Measurements from ENCODE around the gene IRS2.

Gene IRS2

DNA sequence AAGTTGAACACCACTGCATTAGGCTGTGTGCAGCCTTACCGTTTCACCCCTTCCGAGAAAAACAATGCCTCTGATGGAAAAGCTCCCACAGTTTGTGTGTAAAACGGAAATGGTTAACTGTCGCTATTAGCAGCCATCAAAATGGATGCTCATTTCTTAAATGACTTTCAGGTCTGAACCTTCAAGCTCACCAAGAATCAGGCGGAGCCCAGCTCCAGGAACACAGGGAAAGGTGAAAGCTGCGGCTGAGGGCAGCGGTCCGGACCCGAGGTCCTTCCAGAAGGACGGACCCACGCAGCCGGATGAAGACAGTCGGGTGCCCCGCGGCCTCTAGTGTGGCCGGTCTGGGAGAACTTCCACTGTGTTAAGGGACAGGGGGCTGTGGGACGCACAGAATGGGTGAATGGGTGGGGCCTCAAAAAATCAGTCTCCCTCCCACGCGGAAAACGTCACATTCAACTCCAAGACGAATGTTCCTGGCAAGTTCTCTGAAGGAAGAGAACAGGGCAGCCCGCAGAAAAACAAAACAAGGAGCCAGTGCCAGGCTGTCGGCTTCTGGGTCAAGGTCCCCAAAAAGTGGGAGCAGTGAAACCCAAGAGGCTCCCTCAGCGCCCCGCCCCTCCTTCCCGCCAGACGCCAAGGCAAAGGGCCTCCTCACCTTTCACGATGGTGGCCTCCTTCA, 4.9 kb downstream of the IRS2 start:
- no peak for DNase-seq (ENCODE audit: low spot score)

DNA sequence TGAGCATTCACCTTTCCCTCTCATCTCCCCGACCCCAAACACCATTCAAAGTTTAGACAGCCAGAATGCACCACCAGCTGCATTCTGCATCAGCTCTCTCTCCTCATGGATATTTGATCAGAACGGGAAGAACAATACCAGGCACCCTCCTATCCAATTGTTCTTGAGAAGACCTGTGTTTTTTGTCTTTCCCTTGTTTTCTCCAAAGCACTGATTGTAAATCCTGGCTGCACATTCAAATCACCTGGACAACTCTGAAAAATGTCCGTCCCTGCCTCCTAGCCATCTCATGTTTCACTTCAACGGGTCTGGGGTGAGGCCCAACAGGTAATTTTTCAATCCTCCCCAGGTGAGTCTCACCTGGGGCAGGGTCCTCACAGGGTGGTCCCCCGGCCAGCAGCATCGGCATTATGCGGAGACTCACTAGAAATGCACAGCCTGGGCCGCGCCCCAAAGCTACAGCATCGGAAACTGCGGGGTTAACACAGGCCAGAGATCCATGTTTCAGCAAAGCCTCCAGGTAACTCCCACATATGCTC, 5.5 kb downstream of the IRS2 start:
- no peak for DNase-seq (ENCODE audit: low spot score)

DNA sequence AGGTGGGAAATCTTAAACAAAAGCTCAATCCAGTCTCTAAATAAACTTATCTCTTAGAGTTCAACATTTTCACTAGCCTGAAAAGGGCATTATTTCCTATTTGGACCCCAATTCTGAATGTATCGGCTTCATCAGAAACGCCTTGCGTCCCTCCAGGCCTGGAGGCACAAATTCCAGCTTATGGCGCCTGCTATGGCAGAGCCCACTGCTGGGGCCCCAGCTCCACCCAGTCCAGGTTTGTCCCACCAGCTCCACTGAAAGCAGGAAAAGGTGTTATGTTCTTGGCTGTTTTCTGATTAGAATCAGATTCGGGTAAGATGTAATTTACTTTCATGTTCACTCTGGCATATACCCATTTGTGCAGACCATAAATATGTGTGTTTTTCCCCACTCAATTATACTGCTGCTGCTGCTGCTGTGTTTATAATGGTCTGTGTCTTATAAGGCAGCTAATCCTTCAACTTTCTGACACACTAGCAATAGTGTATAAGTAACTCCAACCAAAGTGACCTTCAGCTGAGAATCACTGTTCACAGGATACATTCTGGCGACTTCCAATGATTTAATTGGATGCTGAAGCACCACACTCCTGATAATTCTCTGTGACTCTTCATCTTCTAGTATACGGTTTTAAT, 6.4 kb downstream of the IRS2 start:
- DNase-seq (ENCODE audit: low spot score): no peak

DNA sequence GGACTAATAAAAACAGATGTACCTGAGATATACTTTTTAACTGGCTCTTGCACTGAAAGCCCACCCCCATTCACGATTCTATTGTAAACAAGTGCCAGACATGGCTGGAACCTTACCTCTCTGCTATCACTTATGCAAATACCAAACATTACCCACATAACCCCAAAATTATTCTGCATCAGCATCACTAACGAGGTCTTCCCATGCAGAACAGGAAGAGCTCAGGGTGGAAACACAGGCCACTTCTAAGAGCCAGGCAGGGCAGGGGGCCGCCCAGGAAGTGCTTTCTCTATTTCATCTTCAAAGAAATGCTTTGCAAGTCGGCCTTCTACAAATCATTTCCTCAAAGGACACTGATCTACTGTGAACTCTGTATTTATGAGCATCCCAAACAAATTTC, 7.3 kb downstream of the IRS2 start:
- no peak for DNase-seq (ENCODE audit: low spot score)

DNA sequence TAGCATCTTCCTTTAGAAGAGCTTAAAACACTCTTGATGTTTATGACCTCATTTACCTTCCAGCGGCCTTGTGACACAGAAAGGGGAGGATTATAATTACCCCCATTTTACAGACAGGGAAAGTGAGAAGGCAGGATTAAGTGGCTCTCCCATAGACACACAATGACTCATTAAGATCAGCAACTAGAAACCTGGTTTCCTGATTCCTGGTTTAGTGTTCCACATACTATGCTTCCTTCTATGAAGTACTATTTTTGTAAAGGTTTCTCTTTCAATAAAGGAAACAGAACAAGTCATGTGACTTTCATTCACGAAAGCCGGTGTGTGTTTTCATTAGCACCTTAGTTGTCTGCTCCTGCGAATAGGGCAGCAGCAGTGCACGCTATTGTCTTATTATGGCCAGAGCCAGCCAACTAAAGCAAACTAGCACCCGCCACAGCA, 8.3 kb downstream of the IRS2 start:
- no peak for DNase-seq (ENCODE audit: low spot score)

DNA sequence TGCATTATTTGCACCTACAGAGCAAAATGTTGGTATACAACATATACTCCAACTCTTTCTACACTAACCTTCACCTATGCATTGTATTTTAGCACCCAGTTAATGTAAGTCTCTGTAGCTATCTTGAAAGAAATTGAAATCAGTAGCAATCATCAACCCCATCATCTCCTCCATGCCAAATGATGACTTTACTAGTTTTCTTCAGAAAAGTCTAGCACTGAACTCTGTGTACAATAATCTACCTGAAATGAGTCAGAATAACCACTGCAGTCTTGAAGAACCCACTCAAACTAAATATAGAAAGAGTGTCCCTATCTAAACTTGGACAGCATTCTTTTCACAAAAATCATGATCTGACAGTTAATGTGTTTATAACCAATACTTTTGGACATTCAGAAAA, 9.8 kb downstream of the IRS2 start:
- DNase-seq (ENCODE audit: low spot score): no peak

DNA sequence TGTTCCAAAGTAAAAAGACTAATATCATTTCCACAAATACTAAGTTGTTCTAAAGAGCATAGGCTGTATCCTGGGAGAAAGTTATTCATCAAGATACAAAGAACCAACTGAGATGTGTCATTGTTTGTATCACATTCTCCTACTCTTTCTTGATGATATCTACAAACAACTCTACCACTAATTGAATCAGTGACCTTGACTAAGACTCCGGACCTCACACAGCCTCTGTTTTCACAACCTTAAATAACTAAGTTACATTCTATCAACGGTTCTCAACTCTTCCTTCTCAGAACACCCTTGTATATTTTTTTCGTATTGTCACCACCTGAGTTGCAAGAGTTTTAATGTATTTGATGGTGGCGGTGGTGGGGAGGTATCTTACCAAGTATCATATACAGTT, 12.6 kb downstream of the IRS2 start:
- no peak for DNase-seq (ENCODE audit: low spot score)

DNA sequence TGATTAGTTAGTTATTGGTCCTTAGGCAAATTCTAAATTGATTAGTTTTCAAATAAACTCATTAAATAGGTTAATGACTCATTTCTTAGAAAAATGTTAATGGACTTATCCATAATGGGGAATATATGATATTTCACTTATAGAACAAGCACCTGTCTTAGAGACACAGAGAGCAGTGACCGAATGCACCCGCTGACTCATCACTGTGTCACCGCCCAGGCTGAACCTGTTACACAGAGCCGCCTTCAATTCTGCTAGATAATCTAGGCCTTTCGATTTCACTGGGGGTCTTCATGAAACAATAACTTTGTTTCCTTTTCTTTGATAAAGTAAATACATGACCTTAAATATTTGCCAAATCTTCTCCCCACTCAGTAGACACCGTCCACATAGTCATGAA, 13.1 kb downstream of the IRS2 start:
- no peak for DNase-seq (ENCODE audit: low spot score)

DNA sequence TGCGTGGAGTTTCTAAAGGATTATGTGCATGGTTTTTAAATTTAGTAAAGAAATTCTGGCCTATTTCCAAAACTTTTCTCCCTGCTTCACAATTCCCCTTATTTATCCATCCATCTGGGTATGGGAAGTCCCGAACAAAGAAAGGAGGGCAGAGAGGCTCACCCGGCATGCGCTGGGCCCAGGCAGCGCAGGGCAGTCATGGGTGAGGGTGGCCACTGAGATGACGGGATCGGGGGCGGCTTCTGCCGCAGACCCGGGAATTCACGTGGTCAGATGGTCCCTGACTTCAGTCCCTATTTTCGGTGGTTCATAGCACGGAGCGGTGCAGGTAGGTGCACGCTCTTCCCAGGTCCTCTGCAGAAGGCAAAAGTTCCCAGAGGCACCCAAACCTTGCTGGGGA, 14.5 kb downstream of the IRS2 start:
- no peak for DNase-seq (ENCODE audit: low spot score)

DNA sequence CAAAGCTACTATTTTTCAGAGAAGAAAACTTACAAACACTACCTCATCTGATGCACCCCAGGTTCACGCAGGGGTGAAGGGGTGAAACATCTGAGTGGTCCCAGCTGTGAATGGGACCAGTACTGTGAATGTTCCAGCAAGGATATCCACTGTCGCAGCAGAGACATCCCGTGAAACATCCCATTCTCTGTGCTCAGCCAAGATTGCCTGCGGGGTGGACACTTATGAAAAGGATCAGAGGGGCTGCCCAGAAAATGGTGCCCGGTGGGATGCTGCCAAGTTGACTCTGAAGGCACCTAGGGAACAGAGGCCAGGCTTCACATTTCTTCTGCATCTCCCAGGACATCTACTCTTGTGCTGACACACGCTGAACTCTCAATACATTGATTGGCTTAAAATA, 15.9 kb downstream of the IRS2 start:
- DNase-seq (ENCODE audit: low spot score): no peak

DNA sequence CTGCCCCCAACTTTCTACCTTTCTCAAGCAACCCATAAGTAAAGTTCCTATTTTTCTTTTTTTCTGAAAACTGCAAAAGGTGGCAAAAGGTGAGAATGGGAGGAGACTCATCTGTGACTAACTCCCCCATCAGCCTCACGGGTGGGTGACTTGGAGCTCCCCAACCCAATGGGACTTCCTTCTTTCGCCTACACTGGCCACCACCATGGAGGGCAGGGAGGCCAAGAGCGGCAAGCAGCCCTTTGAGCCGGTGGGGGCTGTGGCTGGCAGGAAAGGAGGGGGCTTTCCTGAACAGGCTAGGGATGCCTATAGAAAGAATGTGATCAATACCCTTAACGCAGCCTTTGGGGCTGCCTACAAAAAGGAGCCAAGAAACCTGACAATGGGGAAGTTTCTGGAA, 16.5 kb downstream of the IRS2 start:
- no peak for DNase-seq (ENCODE audit: low spot score)

DNA sequence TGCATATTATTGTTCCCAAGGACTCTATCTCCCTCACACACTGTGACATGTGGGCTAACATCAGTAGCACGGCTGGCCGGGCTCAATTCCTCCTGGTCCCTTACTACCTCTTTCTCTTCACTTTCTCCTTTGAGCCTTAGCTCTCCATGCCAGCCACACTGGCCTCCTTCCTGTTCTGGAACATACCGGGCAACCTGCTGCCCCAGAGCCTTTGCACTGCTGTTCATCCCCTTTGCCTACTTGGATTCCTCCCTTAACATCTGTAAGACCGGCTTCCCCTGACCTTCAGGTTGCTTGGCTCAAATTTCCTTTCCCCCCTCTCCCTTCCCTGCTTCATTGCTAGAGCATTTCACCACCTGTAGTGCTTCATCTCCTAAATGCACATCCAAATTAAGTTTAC, 17.1 kb downstream of the IRS2 start:
- no peak for DNase-seq (ENCODE audit: low spot score)

DNA sequence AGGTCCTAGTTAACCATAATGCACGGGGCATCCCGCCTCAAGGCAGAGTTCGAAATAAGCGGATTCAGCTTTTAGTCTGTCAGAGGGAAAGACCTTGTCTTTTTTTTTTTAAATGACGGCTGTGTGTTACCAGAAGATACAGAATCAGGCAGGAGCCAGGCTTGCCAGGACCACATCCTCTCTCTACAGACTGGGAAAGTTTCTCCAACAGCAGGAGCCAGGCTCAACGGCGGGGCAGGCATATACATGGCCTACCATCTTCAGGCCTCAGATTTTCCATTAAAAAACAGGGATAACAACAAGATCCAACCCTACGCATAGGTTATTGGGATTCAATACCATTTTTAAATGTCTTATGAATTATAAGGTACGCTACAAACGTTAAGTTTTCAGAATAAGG, 17.8 kb downstream of the IRS2 start:
- no peak for DNase-seq (ENCODE audit: low spot score)

DNA sequence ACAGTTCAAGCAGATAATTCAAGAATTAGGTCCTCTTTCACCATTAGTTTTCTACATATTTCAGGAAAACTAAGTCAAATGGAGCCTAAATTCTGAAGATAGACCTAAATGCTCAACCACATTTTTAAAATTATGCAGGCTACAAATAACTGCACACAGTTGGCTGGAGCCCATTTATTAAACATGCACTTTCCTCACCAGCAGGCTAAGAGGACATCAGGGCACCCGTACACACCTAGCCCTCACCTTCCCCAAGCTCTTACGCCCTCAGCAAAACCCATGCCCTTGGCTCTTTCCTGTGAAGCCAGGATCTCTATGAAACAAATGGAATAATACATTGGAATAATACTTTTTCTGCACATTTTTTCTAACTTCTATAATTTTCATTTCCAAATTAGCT, 18.2 kb downstream of the IRS2 start:
- no peak for DNase-seq (ENCODE audit: low spot score)

DNA sequence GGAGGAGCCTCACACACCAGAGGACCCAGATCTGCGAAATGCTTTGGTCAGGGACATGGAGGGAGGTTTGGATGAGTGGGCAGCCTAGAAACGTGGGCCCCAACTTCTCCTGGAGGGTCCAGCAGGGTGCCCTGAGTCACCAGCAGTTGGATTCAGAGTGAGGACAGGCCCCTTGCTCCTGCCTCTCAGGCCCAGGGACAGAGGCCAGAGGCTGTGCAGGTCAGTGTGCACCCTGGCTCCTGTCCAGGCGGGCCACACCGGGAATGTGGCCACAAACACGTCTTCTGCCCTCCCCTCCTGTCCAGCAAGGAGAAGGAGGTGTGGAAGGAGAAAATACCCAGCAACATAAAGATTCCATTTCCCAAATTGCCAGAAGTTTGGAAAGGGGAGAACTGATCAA, 19.4 kb downstream of the IRS2 start:
- DNase-seq (ENCODE audit: low spot score): no peak

DNA sequence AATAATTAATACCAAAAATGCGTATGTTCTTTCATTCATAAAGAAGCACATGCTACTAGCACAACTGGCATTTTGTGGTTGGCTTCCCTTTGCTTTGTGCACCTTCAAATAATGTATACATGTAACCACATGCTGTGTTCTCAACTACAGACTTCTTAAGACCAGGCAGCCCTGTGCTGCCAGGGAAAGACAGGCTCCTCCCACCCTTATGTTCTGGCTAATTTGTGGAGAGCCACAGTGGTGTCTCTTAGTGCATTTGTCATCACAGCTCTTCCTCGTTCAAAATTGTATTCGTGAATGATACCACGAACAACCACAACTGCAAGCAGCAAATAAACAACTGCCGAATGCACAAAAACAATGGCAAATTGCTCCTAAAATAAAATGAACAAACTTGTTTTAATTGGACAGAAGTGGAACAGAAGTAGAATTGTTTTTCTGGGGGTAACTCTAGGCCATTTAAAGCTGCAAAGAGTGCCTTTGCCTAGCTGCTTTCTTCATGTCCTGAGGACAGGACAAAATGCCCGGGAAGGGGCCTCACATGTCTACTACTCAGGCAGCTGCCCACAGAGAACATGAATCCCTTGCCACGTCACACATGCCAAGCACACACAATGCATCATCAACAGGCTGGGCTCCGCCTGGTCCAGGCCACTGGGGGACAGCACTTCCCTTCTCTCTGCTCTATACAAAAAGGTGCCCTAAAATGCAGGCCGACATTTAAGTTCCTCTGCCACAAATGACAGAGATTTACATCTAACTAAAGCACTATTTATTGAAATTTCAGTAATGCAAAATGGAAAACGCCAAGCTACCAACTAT, 21.7 kb downstream of the IRS2 start:
- DNase-seq (ENCODE audit: low spot score): no peak

DNA sequence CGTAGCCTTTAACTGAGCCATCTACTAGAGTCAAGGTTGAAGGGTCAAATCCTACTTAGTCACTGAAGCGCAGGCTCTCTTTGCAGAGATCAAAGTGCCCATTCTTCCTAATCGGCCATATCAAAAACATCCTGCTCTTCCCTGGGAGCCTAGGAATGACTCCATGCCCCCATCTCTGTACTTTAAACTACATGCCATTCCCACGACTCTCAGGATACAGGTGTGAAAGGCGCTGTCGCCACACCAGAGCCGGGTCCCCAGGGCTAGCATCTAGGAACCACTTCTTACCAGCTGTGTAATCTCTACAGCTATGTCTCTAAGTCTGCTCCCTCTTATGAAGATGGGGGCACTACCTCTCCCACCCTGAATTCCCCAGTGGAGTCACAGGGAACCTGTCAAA, 22.3 kb downstream of the IRS2 start:
- DNase-seq (ENCODE audit: low spot score): no peak

DNA sequence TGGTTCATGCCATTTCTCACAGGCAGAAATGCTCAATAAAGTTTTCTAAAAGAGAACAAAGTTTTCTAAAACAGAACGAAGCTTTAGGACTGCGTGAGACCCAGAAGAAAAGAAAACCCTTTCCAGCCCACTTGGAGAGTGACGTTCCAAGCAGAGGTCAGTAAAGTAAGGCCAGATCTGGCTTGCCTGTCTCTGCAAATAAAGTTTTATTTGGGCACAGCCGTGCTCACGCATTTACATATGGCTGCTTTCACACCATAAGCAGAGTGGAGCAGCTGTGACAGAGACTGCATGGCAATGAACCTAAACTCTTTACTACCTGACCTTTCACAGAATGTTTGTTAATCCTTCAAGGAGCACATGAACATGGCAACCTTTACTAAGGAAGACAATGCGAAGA, 23.6 kb downstream of the IRS2 start:
- DNase-seq (ENCODE audit: low spot score): no peak

DNA sequence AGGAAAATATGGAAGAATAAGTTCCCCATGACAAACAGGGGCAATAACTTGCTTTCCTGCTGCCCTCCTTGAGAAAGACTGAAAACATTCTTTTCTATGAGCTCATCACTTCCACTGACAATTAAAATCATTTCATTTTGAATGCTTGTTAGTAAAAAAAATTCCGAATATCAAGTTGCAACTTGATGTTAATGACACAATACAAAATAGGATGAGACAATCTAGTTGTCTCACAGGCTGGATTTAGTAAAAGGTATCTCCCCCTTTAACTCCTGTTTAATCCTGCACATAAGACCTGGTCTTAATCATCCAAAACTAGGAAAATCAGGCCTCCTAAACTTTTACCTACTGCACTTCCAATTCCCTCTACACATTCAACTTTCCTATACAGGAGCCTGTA, 24.7 kb downstream of the IRS2 start:
- no peak for DNase-seq (ENCODE audit: low spot score)

DNA sequence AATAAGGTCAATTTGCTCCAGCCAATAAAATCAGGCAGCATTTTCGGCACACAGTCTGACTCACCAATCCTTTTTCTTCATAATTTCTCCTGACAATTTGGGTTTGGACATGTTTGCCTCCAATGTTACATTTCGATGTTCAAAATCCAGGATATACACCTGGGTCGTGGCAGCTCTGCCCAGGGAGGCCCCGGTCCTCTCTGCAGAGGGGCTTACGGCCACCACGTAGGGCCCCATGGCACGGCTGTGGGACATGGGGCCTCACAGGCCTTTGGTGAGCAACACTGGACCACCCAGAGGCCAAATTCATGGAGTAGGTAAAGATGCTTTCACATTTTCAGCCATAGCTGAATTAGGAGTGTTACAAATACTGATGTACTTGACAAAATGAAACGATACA, 25.4 kb downstream of the IRS2 start:
- DNase-seq (ENCODE audit: low spot score): no peak

DNA sequence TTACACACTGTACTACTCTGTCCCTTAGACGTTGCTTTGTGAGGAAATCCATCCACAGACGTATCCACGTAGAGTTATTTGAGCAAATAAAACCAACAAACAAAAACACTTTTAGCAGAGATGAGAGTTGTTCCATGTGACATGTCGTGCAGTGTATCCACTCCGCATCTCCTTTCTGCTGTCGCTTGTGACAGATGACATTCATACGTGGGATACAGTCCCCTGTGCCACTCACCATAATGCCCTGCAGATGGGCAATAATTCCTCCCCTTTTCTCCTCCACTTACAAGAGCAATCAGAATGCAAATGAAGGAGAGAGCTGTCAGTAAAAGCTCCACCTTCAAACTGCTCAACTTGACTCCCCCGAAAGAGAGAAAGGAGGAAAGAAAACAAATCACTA, 26.0 kb downstream of the IRS2 start:
- DNase-seq (ENCODE audit: low spot score): no peak

DNA sequence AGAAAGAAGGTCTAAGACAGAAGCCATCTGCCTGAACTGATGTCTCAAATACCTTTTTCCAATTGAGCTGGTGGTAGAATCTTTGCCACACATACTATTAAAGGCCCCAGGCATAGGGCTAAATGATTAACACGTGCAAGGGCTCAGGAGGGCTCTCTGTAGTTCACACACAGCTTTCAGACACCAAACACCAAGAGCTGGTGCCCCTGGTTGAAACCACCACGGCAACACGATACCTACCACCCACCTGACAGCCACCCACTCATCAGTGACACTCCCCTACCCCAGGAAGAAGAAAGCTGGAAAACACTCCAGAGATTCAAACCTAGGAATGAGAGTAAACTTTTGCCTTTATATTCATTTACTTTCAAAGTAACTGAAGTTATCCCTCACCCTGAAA, 26.8 kb downstream of the IRS2 start:
- no peak for DNase-seq (ENCODE audit: low spot score)

DNA sequence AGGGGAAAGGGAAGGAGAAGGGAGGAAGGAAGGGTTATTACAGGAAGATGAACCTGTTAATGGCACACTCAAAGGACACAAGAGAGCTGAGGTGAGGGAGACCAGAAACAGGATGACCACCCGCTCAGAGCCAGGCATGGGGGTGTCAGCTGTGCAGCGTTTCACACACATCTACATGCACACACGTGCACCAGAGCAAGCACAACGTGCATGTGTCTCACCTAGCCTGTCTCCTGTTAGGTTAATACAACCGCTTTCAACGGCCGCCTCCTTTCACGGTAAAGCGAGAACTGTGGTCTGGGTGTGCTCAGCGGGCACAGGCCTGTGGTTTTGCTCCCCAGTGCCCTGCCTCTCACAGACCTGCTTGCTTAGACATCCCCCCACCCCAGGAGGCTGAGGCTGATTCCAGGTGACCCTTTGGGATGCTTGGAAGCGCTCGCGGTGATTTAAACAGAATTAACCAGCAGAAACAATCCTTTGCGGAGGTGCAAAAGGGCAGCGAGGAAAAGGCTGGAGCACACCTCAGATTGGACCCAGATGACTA, 27.4 kb downstream of the IRS2 start:
- DNase-seq (ENCODE audit: low spot score): no peak

All from germinal center (tissue), 1 donor.